Karpas-422 (cell line): ENCODE data around the gene CBX1. TPM values are rescaled to one million over a fixed set of nuclear protein-coding genes. Genes with fewer than 3 reads are reported as not detected.

Experiments used
- DNase-seq: peaks from one replicate; pipeline ENCODE4 v3.0.0-alpha.2; 2015
- H2AFZ ChIP-seq: fragments of 200-600 bp; sonication (generic); 2 replicates; pipeline ENCODE4 v1.6.1; 2014; ENCODE audit warnings: antibody characterized with exemption, low read length, mixed read lengths
- H3K27ac ChIP-seq: fragments of 200-600 bp; sonication (generic); 2 replicates; pipeline ENCODE4 v1.5.1; 2014; ENCODE audit warnings: mild to moderate bottlenecking, low read length, moderate library complexity
- H3K27me3 ChIP-seq: fragments of 200-600 bp; sonication (generic); 2 replicates; pipeline ENCODE4 v1.6.1; 2014; ENCODE audit warnings: low read length, mixed read lengths
- H3K36me3 ChIP-seq: fragments of 200-600 bp; sonication (generic); 2 replicates; pipeline ENCODE4 v1.6.1; 2014; ENCODE audit warnings: low read length, mixed read lengths; ENCODE audit not compliant: insufficient read depth
- H3K4me1 ChIP-seq: fragments of 200-600 bp; sonication (generic); 2 replicates; pipeline ENCODE4 v1.6.1; 2014; ENCODE audit warnings: mild to moderate bottlenecking, low read length, mixed read lengths
- H3K4me2 ChIP-seq: fragments of 200-600 bp; sonication (generic); 2 replicates; pipeline ENCODE4 v1.6.1; 2014; ENCODE audit warnings: low read length, low read depth, mild to moderate bottlenecking; ENCODE audit not compliant: poor library complexity, severe bottlenecking
- H3K4me3 ChIP-seq: fragments of 200-600 bp; sonication (generic); 2 replicates; pipeline ENCODE4 v1.5.1; 2014; ENCODE audit warnings: mild to moderate bottlenecking, antibody characterized with exemption, low read length, mixed read lengths
- H3K79me2 ChIP-seq: fragments of 200-600 bp; sonication (generic); 2 replicates; pipeline ENCODE4 v1.6.1; 2014; ENCODE audit warnings: mild to moderate bottlenecking, low read length, mixed read lengths
- H3K9ac ChIP-seq: fragments of 200-600 bp; sonication (generic); 2 replicates; pipeline ENCODE4 v1.6.0; 2014; ENCODE audit warnings: low read length
- H3K9me2 ChIP-seq: fragments of 200-600 bp; sonication (generic), shearing (Covaris generic); replicated peaks from 2 replicates; pipeline ENCODE4 v1.6.0; 2014; ENCODE audit warnings: mild to moderate bottlenecking, low read length, moderate library complexity; ENCODE audit not compliant: insufficient read depth
- H3K9me3 ChIP-seq: fragments of 300-700, 200-600 bp; sonication (generic); 2 replicates; pipeline ENCODE4 v1.6.1; 2014; ENCODE audit warnings: low read length, mixed read lengths
- H4K20me1 ChIP-seq: fragments of 200-600 bp; sonication (generic); 2 replicates; pipeline ENCODE4 v1.6.1; 2014; ENCODE audit warnings: mild to moderate bottlenecking, antibody characterized with exemption, low read length, low read depth; ENCODE audit not compliant: insufficient read depth
- total RNA-seq: library from RNA; depleted of rRNA; stranded (reverse); fragments of >200 nt; shearing (Covaris generic); gene quantifications from 2 replicates; pipeline ENCODE4 v1.2.3, GENCODE V29; 2014; ENCODE audit warnings: low replicate concordance

CBX1 gene
- total RNA-seq, 1 experiment from 2014 or later: 32.5 TPM

DNA sequence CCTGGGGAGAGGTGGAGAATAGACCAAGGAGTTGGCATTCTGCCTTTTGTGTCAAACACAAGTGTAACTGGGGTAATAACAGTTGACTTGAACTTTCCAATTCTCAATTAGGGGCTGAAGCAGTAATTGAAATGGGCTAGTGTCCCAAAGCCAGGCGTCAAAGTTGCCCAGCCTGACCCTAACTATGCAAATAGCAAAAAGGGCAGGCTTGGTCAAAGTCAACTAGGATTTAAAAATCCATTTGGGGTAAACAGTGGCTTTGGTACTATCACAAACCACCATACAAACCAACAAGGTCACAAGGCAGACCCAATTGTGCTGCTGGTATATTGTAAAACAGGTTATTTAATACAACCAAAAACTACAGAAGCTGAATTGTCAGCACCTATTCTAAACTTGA lies 35.1 kb downstream of the CBX1 start:
- Histone ChIP-seq H3K27me3 (no peaks in the 10 kb centered on the region), H3K4me3 (no peak overlapping the region), H4K20me1 (no peaks in the 10 kb centered on the region), H3K4me2 (no peak overlapping the region), H3K9ac (no peak overlapping the region), H3K9me3 (no peaks in the 10 kb centered on the region), H3K79me2 (no peaks in the 10 kb centered on the region), H3K27ac (no peak overlapping the region), H3K36me3 (peaks cover 34% of the 10 kb centered on the region), H3K4me1 (no peaks in the 10 kb centered on the region), H2AFZ (no peak overlapping the region), H3K9me2 (no peaks in the 10 kb centered on the region)
- no peak for DNase-seq

DNA sequence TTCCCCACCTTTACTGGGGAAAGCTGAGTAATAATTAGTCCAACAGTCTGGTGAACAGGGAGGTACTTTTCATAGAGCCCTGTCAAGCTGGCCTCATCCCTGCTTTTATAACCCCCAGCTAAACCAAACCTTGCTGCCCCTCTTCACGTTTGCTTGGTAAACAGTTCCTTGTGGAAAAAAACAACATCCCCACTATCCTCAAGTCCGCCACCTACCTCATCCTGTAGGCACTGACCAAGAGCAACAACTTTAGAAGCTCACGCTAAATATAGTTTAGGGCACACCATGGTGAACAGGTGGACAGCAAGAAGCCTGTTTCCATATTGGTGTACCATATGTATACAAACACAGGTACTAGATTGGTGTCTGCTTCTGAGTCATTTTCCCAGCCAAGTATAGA lies 36.6 kb downstream of the CBX1 start:
- Histone ChIP-seq H3K9me2 (no peaks in the 10 kb centered on the region), H3K27ac (no peak overlapping the region), H3K79me2 (no peaks in the 10 kb centered on the region), H3K27me3 (no peaks in the 10 kb centered on the region), H3K9ac (no peak overlapping the region), H3K36me3 (peaks cover 32% of the 10 kb centered on the region), H2AFZ (no peak overlapping the region), H4K20me1 (no peaks in the 10 kb centered on the region), H3K4me2 (no peak overlapping the region), H3K9me3 (no peaks in the 10 kb centered on the region), H3K4me1 (no peaks in the 10 kb centered on the region), H3K4me3 (no peak overlapping the region)
- no peak for DNase-seq

DNA sequence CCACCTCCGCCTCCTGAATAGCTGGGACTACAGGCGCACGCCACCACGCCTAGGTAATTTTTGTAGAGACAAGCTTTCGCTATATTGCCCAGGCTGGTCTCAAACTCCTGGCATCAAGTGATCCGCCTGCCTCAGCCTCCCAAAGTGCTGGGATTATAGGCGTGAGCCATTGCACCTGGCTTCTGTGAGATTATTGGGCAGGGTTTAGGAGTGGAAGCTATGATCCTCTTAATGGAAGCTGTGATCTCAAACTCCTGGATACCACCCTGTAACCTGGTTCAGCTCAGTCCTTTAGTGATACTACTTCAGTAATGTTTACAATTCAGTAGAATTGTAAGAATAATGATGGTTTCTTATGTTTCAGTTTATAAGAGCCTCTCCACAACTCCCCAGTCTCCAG lies 39.0 kb downstream of the CBX1 start:
- no peak overlapping the region for H3K9ac ChIP-seq
- no peak for DNase-seq
- H3K4me1 ChIP-seq: no peaks in the 10 kb centered on the region
- H2AFZ ChIP-seq: no peak overlapping the region
- peaks cover 3% of the 10 kb centered on the region; the same call in 1 of the 2 replicates for H3K79me2 ChIP-seq
- H3K9me2 ChIP-seq: no peaks in the 10 kb centered on the region
- no peaks in the 10 kb centered on the region for H3K9me3 ChIP-seq
- H3K27ac ChIP-seq: no peak overlapping the region
- H3K4me3 ChIP-seq: no peak overlapping the region
- H3K36me3 ChIP-seq: peaks cover 44% of the 10 kb centered on the region
- H4K20me1 ChIP-seq: no peaks in the 10 kb centered on the region
- no peaks in the 10 kb centered on the region for H3K27me3 ChIP-seq
- no peak overlapping the region for H3K4me2 ChIP-seq

DNA sequence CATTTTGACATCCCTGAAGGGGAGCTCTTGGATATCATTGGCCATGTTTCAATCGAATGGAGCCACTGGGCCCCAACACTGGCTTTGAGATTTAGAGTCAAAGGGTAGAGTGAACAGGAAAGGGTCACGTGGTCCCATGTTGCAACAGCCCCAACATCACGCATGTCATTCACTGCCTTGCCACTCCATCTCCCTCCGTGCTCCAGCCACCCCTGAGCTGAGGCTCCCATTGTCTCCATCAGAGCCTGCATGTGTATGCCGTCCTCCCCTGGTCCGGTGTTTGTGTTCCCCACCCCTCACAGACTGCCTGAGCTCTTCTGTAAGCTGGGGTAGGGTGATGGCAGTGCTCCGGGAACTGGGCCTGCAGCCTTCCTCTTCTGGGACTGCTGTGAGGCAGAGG lies 41.0 kb downstream of the CBX1 start:
- Histone ChIP-seq H3K27me3 (no peaks in the 10 kb centered on the region), H3K9me2 (no peaks in the 10 kb centered on the region), H3K9me3 (no peaks in the 10 kb centered on the region), H2AFZ (no peak overlapping the region), H3K36me3 (peaks cover 46% of the 10 kb centered on the region), H4K20me1 (peaks cover 8% of the 10 kb centered on the region; the same call in 1 of the 2 replicates), H3K9ac (no peak overlapping the region), H3K79me2 (peaks cover 22% of the 10 kb centered on the region), H3K4me2 (no peak overlapping the region), H3K27ac (no peak overlapping the region), H3K4me3 (no peak overlapping the region), H3K4me1 (peaks cover 13% of the 10 kb centered on the region)
- no peak for DNase-seq

DNA sequence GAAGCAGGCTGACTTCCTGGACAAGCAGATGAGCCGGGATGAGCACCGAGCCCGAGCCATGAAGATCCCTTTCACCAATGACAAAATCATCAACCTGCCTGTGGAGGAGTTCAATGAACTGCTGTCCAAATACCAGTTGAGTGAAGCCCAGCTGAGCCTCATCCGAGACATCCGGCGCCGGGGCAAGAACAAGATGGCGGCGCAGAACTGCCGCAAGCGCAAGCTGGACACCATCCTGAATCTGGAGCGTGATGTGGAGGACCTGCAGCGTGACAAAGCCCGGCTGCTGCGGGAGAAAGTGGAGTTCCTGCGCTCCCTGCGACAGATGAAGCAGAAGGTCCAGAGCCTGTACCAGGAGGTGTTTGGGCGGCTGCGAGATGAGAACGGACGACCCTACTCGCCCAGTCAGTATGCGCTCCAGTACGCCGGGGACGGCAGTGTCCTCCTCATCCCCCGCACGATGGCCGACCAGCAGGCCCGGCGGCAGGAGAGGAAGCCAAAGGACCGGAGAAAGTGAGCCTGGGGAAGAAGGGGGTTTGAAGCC lies 42.1 kb downstream of the CBX1 start:
- peaks cover 29% of the 10 kb centered on the region for H3K79me2 ChIP-seq
- DNase-seq: no peak
- no peak overlapping the region for H2AFZ ChIP-seq
- H3K9me2 ChIP-seq: no peaks in the 10 kb centered on the region
- H3K4me2 ChIP-seq: no peak overlapping the region
- H3K27me3 ChIP-seq: no peaks in the 10 kb centered on the region
- H4K20me1 ChIP-seq: peaks cover 12% of the 10 kb centered on the region; the same call in 1 of the 2 replicates
- H3K36me3 ChIP-seq: peaks cover 42% of the 10 kb centered on the region
- peaks cover 22% of the 10 kb centered on the region for H3K4me1 ChIP-seq
- no peak overlapping the region for H3K4me3 ChIP-seq
- H3K9me3 ChIP-seq: no peaks in the 10 kb centered on the region
- H3K27ac ChIP-seq: no peak overlapping the region
- no peak overlapping the region for H3K9ac ChIP-seq

DNA sequence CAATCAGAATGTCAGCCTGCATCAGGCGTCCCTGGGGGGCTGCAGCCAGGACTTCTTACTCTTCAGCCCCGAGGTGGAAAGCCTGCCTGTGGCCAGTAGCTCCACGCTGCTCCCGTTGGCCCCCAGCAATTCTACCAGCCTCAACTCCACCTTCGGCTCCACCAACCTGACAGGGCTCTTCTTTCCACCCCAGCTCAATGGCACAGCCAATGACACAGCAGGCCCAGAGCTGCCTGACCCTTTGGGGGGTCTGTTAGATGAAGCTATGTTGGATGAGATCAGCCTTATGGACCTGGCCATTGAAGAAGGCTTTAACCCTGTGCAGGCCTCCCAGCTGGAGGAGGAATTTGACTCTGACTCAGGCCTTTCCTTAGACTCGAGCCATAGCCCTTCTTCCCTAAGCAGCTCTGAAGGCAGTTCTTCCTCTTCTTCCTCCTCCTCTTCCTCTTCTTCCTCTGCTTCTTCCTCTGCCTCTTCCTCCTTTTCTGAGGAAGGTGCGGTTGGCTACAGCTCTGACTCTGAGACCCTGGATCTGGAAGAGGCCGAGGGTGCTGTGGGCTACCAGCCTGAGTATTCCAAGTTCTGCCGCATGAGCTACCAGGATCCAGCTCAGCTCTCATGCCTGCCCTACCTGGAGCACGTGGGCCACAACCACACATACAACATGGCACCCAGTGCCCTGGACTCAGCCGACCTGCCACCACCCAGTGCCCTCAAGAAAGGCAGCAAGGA lies 42.7 kb downstream of the CBX1 start:
- no peaks in the 10 kb centered on the region for H3K27me3 ChIP-seq
- peaks cover 14% of the 10 kb centered on the region; the same call in 1 of the 2 replicates for H4K20me1 ChIP-seq
- H2AFZ ChIP-seq: no peak overlapping the region
- H3K4me2 ChIP-seq: no peak overlapping the region
- no peak overlapping the region for H3K4me3 ChIP-seq
- peaks cover 29% of the 10 kb centered on the region for H3K4me1 ChIP-seq
- no peak overlapping the region for H3K9ac ChIP-seq
- H3K79me2 ChIP-seq: peaks cover 36% of the 10 kb centered on the region
- no peak overlapping the region for H3K27ac ChIP-seq
- DNase-seq: no peak
- H3K9me3 ChIP-seq: no peaks in the 10 kb centered on the region
- H3K9me2 ChIP-seq: no peaks in the 10 kb centered on the region
- H3K36me3 ChIP-seq: peaks cover 41% of the 10 kb centered on the region

DNA sequence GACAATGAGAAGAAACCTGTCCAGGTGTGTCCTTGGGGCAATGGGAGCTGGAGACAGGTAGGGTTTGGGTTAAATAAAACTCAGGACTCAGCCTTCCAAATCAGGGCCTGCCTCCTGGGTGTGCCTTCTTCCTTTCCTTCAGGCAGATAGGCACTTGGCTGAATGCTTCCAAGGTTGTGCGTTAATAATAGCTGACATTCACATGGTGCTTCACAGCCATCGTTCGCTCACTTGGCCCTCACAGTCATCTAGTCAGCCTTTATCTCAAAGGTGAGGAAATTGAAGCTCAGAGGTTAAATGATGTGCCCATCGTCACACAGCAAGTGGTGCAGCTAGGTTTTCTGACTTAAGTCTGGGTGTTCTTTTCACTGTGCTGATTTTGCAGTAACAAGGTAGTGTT lies 43.7 kb downstream of the CBX1 start:
- no peak for DNase-seq
- no peak overlapping the region for H3K27ac ChIP-seq
- no peak overlapping the region for H3K4me3 ChIP-seq
- peaks cover 45% of the 10 kb centered on the region for H3K79me2 ChIP-seq
- H3K36me3 ChIP-seq: peaks cover 36% of the 10 kb centered on the region
- peaks cover 38% of the 10 kb centered on the region for H3K4me1 ChIP-seq
- H3K27me3 ChIP-seq: no peaks in the 10 kb centered on the region
- no peak overlapping the region for H3K9ac ChIP-seq
- no peak overlapping the region for H3K4me2 ChIP-seq
- no peak overlapping the region for H2AFZ ChIP-seq
- H3K9me2 ChIP-seq: no peaks in the 10 kb centered on the region
- no peaks in the 10 kb centered on the region for H3K9me3 ChIP-seq
- H4K20me1 ChIP-seq: peaks cover 24% of the 10 kb centered on the region

DNA sequence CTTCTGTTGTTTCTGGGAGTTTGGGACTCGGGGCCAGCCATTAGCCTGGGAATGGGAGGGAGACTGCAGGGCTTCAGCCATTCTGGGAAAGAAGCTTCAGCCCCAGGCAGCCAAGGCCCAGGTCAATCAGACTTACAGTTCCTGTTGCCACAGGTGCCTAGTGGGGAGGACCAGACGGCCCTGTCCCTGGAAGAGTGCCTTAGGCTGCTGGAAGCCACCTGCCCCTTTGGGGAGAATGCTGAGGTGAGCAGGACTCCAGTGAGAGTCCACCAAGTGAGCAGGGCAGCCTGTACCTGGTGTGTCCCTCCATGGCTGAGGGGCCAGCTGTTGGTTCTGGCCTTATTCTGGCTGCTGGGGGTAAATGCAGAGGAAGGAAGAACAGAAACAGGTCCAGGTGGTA lies 44.4 kb downstream of the CBX1 start:
- H3K9me2 ChIP-seq: no peaks in the 10 kb centered on the region
- H3K4me3 ChIP-seq: no peak overlapping the region
- peaks cover 29% of the 10 kb centered on the region for H3K36me3 ChIP-seq
- no peak overlapping the region for H2AFZ ChIP-seq
- no peaks in the 10 kb centered on the region for H3K9me3 ChIP-seq
- H3K27me3 ChIP-seq: no peaks in the 10 kb centered on the region
- H4K20me1 ChIP-seq: peaks cover 29% of the 10 kb centered on the region
- DNase-seq: no peak
- peak overlapping the region; percentile 93; the same call in 1 of the 2 replicates for H3K27ac ChIP-seq
- peaks cover 52% of the 10 kb centered on the region for H3K79me2 ChIP-seq
- H3K4me1 ChIP-seq: peaks cover 45% of the 10 kb centered on the region
- H3K4me2 ChIP-seq: no peak overlapping the region
- peak overlapping the region; percentile 69; the same call in 1 of the 2 replicates for H3K9ac ChIP-seq
